Amniotic epithelial cell (primary cell): ENCODE results near the gene IPO9.
A peak's percentile ranks its signal among the peaks of the same experiment; 100 is the strongest.

Experiments
- DNase-seq: peaks from one replicate; pipeline ENCODE4 v3.0.0-alpha.2; 2010; ENCODE audit warnings: low read depth

Gene IPO9

GRCh38 chr1:201906336-201906735, 77.4 kb downstream of the IPO9 start:
- no peak for DNase-seq

DNA sequence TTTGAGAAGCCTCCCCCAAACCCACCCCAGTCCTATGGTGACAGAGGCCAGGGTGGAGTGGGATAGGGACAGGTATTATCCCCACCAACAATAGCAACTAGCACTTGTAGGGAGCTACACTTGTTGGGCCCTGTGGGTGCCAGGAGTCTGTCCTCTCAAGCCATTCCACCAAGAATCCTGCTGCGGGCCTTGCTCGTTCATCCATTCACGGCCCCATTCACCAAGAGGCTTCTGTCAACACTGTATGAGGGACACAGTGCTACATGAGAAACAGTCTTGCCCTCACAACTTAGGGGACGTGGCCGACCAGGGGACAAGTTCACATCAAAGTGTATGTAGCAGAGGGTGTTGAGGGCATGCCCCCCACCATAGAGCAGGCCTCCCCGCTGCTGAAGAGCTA, 78.7 kb downstream of the IPO9 start:
- DNase-seq = no peak

- no peak for DNase-seq
These were observed 83.0 kb downstream of the IPO9 start for GRCh38 chr1:201911826-201912571.

DNA sequence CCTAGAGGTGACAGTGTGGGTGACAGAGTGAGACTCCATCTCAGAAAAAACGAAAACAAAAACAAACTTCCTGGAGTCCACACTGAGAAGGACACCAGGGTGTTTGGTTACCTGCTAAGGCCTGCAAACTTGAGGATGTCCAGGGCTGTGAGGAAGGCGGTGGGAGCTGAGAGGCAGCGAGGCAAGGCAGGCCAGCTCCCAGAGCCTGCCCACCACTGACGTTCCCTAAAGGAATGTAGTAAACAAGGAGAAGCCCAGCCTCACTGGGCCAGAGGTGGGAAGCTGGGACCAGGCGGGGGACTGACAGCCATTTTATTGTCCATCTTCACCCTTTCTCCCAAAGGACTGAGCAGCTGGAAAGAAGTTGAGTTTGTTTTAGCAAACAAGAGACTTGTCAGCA, 83.9 kb downstream of the IPO9 start:
- peak; percentile 88 for DNase-seq

- DNase-seq = peak; percentile 90
These were observed 85.7 kb downstream of the IPO9 start for GRCh38 chr1:201914456-201915235.

- peak; percentile 98 for DNase-seq
These were observed 87.8 kb downstream of the IPO9 start for GRCh38 chr1:201916649-201917249.

DNA sequence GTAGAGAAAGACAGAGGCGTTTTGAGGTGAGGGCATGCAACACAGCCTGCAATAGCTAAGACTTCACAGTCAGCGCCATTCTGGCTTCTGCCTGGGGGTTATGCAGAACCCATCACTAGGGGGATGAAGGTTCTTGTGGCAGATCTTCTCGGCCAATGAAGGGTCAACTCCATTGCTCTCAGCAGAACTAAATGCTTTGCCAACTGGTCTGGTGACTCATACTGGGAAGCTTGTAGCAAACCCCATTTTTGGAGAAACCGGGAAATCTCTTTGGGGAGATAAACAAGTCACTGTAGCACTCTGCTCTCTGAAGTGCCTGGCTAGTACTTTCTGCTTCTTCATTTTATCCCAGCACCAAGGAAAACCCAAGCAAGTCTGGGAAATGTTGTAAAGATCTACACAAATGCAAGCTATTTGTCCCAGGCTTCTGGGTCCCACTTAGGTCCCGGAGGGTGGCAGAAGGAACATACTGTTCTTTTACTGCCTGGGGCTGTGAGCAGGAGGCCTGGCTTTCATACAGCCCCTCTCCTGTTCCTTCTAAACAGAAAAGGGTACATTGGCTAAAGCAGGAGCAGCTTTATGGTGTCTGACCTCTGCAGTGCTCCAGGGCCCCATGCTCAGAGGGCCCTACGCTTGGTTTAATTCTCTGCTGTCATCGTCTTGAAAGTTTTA, 88.5 kb downstream of the IPO9 start:
- peak; percentile 95 for DNase-seq

- no peak for DNase-seq
These were observed 89.4 kb downstream of the IPO9 start for GRCh38 chr1:201918343-201918742.

- no peak for DNase-seq
These were observed 93.1 kb downstream of the IPO9 start for GRCh38 chr1:201921952-201922558.

DNA sequence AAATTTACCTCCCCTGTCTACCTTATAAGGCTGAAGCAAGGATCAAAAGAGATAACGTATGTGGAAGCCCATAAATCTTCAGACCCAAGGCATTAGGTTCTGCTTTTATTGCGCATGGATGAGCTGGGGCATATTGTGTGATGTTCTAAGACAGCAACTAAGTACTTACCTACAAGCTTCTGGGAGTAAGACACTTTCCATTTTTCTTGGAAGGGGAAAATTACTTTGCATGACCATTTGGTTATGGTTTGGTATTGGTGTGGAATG, 96.3 kb downstream of the IPO9 start:
- no peak for DNase-seq

- no peak for DNase-seq
These were observed 97.2 kb downstream of the IPO9 start for GRCh38 chr1:201925981-201926645.

- DNase-seq = no peak
These were observed 99.3 kb downstream of the IPO9 start for GRCh38 chr1:201928266-201928665.

GRCh38 chr1:201930137-201930536, 101.2 kb downstream of the IPO9 start:
- DNase-seq = peak; percentile 14

GRCh38 chr1:201930803-201931202, 101.8 kb downstream of the IPO9 start:
- DNase-seq = no peak
